Colonic mucosa (tissue), 4 donors: ENCODE data around the gene TLCD4. TPM values are rescaled to one million over a fixed set of nuclear protein-coding genes. Genes with fewer than 3 reads are reported as not detected.
A peak's percentile ranks its signal among the peaks of the same experiment; 100 is the strongest.

Experiments used
- DNase-seq: peaks from one replicate; pipeline ENCODE4 v3.0.0-alpha.2; 2020
- H3K27ac ChIP-seq: fragments of 200-600 bp; one replicate; pipeline ENCODE4 v1.8.0; 2021
- H3K27me3 ChIP-seq: fragments of 200-600 bp; one replicate; pipeline ENCODE4 v1.8.0; 2021
- H3K36me3 ChIP-seq: fragments of 200-600 bp; one replicate; pipeline ENCODE4 v1.8.0; 2021
- H3K4me1 ChIP-seq: fragments of 200-600 bp; one replicate; pipeline ENCODE4 v1.8.0; 2021; ENCODE audit warnings: mild to moderate bottlenecking
- H3K4me3 ChIP-seq: fragments of 200-600 bp; one replicate; pipeline ENCODE4 v1.8.0; 2021
- H3K9ac ChIP-seq, 2 donors: one replicate each; pipeline ENCODE4 v1.7.0; 2013; ENCODE audit warnings: control low read depth in 2 of 2, low read depth in 2 of 2, low read length in 2 of 2
- H3K9me3 ChIP-seq: fragments of 200-600 bp; one replicate; pipeline ENCODE4 v1.8.0; 2021
- intact Hi-C: fragments of 100-400 bp; cut with DNase I; formaldehyde crosslinking; loops from one replicate; pipeline ENCODE4 v1.14.1; 2022
- total RNA-seq, 2 donors: library from RNA; stranded (reverse); fragmentation: NEBNext Ultra II Directional in 1 of 2; extraction: Animal tissue kit (Norgen Biotek cat#: 25700) in 1 of 2; gene quantifications; one replicate each; pipeline ENCODE4 v1.2.1, GENCODE V29; 2021
- TF ChIP-seq, protein P1 (sequence below): fragments of 200-600 bp; IDR thresholded peaks from one replicate; pipeline ENCODE4 v1.8.0; 2022; ENCODE audit warnings: antibody characterized with exemption, mild to moderate bottlenecking
- donor health status: healthy.
- donor health status: DM: no; HTN: no; CAD: no.
- donor health status: DM: no; HTN: no; CAD: no.

TLCD4 gene
- total RNA-seq, 2 donors from 2014 or later: 28.3 to 46.0 TPM

DNA sequence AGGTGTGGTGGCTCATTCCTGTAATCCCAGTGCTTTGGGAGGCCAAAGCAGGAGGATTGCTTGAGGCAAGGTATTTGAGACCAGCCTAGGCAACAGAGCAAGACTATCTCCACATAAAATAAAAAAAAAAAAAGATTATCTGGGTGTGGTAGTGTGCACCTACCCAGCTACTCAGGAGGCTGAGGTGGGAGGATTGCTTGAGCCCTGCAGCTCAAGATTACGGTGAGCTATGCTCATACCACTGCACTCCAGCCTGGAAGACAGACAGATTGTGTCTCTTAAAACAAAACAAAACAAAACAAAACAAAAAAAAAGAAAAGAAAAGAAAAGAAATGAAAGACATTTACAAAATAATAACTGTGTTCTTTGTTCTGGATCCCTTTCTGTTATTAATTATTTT is 6.1 kb upstream of the TLCD4 start:
- no peaks in the 10 kb centered on the region for H3K4me1 ChIP-seq
- TF ChIP-seq, protein P1, sequence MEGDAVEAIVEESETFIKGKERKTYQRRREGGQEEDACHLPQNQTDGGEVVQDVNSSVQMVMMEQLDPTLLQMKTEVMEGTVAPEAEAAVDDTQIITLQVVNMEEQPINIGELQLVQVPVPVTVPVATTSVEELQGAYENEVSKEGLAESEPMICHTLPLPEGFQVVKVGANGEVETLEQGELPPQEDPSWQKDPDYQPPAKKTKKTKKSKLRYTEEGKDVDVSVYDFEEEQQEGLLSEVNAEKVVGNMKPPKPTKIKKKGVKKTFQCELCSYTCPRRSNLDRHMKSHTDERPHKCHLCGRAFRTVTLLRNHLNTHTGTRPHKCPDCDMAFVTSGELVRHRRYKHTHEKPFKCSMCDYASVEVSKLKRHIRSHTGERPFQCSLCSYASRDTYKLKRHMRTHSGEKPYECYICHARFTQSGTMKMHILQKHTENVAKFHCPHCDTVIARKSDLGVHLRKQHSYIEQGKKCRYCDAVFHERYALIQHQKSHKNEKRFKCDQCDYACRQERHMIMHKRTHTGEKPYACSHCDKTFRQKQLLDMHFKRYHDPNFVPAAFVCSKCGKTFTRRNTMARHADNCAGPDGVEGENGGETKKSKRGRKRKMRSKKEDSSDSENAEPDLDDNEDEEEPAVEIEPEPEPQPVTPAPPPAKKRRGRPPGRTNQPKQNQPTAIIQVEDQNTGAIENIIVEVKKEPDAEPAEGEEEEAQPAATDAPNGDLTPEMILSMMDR: no peak
- H3K27ac ChIP-seq: no peak overlapping the region
- no peak overlapping the region for H3K9ac ChIP-seq
- no peaks in the 10 kb centered on the region for H3K9me3 ChIP-seq
- H3K36me3 ChIP-seq: no peaks in the 10 kb centered on the region
- DNase-seq: no peak
- H3K4me3 ChIP-seq: no peak overlapping the region
- intact Hi-C loops: no loop called here
- H3K27me3 ChIP-seq: no peaks in the 10 kb centered on the region

- Histone ChIP-seq H3K9ac (no peak overlapping the region), H3K4me3 (no peak overlapping the region), H3K9me3 (no peaks in the 10 kb centered on the region), H3K27ac (no peak overlapping the region), H3K4me1 (no peaks in the 10 kb centered on the region), H3K36me3 (no peaks in the 10 kb centered on the region), H3K27me3 (no peaks in the 10 kb centered on the region)
- intact Hi-C loops: no loop called here
- DNase-seq: no peak
- TF ChIP-seq, protein P1: no peak
Observed at GRCh38 chr1:95113684-95114083, 3.5 kb upstream of the TLCD4 start.

DNA sequence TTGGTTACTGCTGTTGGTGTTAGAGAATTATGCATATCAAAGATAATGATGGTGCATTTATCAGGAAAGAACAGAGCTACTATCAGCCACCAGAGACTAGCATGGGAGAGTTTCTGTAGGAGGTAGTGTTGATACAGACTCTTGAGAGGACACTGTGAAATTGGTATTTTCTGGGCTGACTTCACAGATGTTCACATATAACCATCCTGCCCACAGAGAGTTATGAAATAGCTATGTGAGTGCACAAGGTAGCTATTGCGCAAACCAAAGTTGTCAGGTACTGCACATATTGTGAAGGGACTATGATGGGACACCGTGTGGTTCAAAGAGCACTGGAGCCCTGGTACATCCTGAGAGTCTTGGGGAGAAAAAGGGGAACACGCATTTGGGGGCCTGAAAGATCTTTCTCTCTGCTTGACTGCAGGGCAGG is 1.4 kb upstream of the TLCD4 start:
- Histone ChIP-seq H3K36me3 (no peaks in the 10 kb centered on the region), H3K9ac (no peak overlapping the region), H3K27ac (no peak overlapping the region), H3K27me3 (no peaks in the 10 kb centered on the region), H3K4me3 (no peak overlapping the region), H3K9me3 (no peaks in the 10 kb centered on the region), H3K4me1 (no peaks in the 10 kb centered on the region)
- TF ChIP-seq, protein P1: no peak
- no peak for DNase-seq
- intact Hi-C loops: no loop called here

DNA sequence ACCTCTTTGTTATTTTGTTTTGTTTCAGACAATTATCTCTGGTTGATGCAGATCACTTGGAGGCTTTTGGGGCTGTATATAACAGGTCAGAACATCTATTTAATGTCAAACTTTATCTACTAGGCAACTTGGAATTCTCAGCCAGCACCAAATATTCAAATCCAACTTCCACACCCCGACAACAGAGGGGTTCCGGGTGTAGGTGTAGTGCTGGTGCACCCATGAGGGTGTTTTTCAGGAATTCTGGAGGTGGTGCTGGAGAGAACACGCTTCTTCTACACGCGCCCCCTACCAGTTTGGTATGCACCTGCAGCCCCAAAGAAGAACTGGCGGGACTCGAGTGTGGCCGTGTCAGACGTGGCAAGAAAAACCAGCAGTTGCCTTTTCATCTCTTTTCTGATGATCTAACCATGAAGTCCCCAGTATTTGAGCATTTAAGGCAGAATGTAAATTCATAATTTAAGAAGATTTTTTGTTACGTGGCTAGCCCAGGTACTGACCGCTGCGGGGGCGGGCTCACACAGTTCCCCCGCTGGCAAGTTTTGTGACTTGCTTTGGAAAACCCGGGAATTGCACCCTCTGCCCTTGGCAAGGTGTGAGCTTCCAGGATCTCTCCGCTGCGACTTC is 462 bp upstream of the TLCD4 start:
- peak; percentile 85 for DNase-seq
- H3K27me3 ChIP-seq: no peaks in the 10 kb centered on the region
- H3K27ac ChIP-seq: peak overlapping the region; percentile 80
- peak overlapping the region; percentile 75 to 86 for H3K9ac ChIP-seq
- H3K4me3 ChIP-seq: peak overlapping the region; percentile 81
- no peaks in the 10 kb centered on the region for H3K9me3 ChIP-seq
- TF ChIP-seq, protein P1: peak; percentile 41
- intact Hi-C loops: no loop called here
- no peaks in the 10 kb centered on the region for H3K4me1 ChIP-seq
- H3K36me3 ChIP-seq: no peaks in the 10 kb centered on the region

GRCh38 chr1:95118067-95118499 is 928 bp downstream of the TLCD4 start:
- intact Hi-C loops: no loop called here
- TF ChIP-seq, protein P1: no peak
- Histone ChIP-seq H3K4me3 (peak overlapping the region; percentile 81), H3K36me3 (no peaks in the 10 kb centered on the region), H3K9ac (peak overlapping the region; percentile 75 to 86), H3K9me3 (no peaks in the 10 kb centered on the region), H3K4me1 (no peaks in the 10 kb centered on the region), H3K27ac (no peak overlapping the region), H3K27me3 (no peaks in the 10 kb centered on the region)
- DNase-seq: no peak
